ENCODE measurements around the gene KRTAP4-4. TPM values are rescaled to one million over a fixed set of nuclear protein-coding genes. Genes with fewer than 3 reads are reported as not detected.
"Not testable (repeated sequence)": the region's sequence is repeated elsewhere in the genome, so short reads cannot be mapped to it uniquely, and the experiment has no call there.

KRTAP4-4 gene
- not detected in 2 replicates for total RNA-seq (2014; rRNA removed; shearing (Covaris generic))

GRCh38 chr17:41160648-41161047, at the start of gene KRTAP4-4:
Gene KRTAP4-4 (minus strand): TSS chr17:41160748. CDS start chr17:41160691, 57 bp downstream.
- no peak for DNase-seq (ENCODE audit: low spot score)
- in situ Hi-C loops (cut with HindIII; ENCODE audit: low sequenced_read_pairs): no loop called here

GRCh38 chr17:41199421-41200078, 39.0 kb upstream of the KRTAP4-4 start:
- DNase-seq (ENCODE audit: low spot score): no peak
- in situ Hi-C loops (cut with HindIII; ENCODE audit: low sequenced_read_pairs): no loop called here

- no peak for DNase-seq (ENCODE audit: low spot score)
- in situ Hi-C loops (cut with HindIII; ENCODE audit: low sequenced_read_pairs): no loop called here
These were observed 35.5 kb upstream of the KRTAP4-4 start for GRCh38 chr17:41196068-41196467.

- in situ Hi-C loops (cut with HindIII; ENCODE audit: low sequenced_read_pairs): no loop called here
- no peak for DNase-seq (ENCODE audit: low spot score)
These were observed 29.8 kb upstream of the KRTAP4-4 start for GRCh38 chr17:41190328-41190727.

GRCh38 chr17:41189837-41190318, 29.3 kb upstream of the KRTAP4-4 start, which contains the start of gene KRTAP9-1:
Gene KRTAP9-1 (plus strand): TSS chr17:41189887. CDS start chr17:41189887, 0 bp downstream.
- DNase-seq (ENCODE audit: low spot score); in situ Hi-C loops (cut with HindIII; ENCODE audit: low sequenced_read_pairs): not testable (repeated sequence)

GRCh38 chr17:41186872-41187271, 26.3 kb upstream of the KRTAP4-4 start:
- no peak for DNase-seq (ENCODE audit: low spot score)
- in situ Hi-C loops (cut with HindIII; ENCODE audit: low sequenced_read_pairs): no loop called here

GRCh38 chr17:41185001-41185400, 24.5 kb upstream of the KRTAP4-4 start:
- in situ Hi-C loops (cut with HindIII; ENCODE audit: low sequenced_read_pairs): no loop called here
- no peak for DNase-seq (ENCODE audit: low spot score)

GRCh38 chr17:41184480-41184961, 24.0 kb upstream of the KRTAP4-4 start, which contains the start of gene KRTAP4-1:
Gene KRTAP4-1 (minus strand): TSS chr17:41184911. CDS start chr17:41184854, 57 bp downstream.
- no peak for DNase-seq (ENCODE audit: low spot score)
- in situ Hi-C loops (cut with HindIII; ENCODE audit: low sequenced_read_pairs): no loop called here

GRCh38 chr17:41178843-41179616, 18.5 kb upstream of the KRTAP4-4 start:
- DNase-seq (ENCODE audit: low spot score): no peak
- in situ Hi-C loops (cut with HindIII; ENCODE audit: low sequenced_read_pairs): no loop called here

GRCh38 chr17:41178341-41178740, 17.8 kb upstream of the KRTAP4-4 start:
- DNase-seq (ENCODE audit: low spot score): no peak
- in situ Hi-C loops (cut with HindIII; ENCODE audit: low sequenced_read_pairs): no loop called here

- in situ Hi-C loops (cut with HindIII; ENCODE audit: low sequenced_read_pairs): no loop called here
These were observed 17.3 kb upstream of the KRTAP4-4 start, which contains the start of gene KRTAP4-2 for GRCh38 chr17:41177727-41178271. Gene KRTAP4-2 (minus strand): TSS chr17:41178221. CDS start chr17:41178164, 57 bp downstream.

GRCh38 chr17:41176744-41177387, 16.3 kb upstream of the KRTAP4-4 start:
- no peak for DNase-seq (ENCODE audit: low spot score)
- in situ Hi-C loops (cut with HindIII; ENCODE audit: low sequenced_read_pairs): no loop called here

More at GRCh38 chr17:41177727-41178271, 17.3 kb upstream of the KRTAP4-4 start, which contains the start of gene KRTAP4-2:
- DNase-seq (ENCODE audit: low spot score): no peak

GRCh38 chr17:41171886-41172285, 11.3 kb upstream of the KRTAP4-4 start:
- in situ Hi-C loops (cut with HindIII; ENCODE audit: low sequenced_read_pairs): no loop called here

GRCh38 chr17:41168121-41168520, 7.6 kb upstream of the KRTAP4-4 start, which contains the start of gene KRTAP4-3:
Gene KRTAP4-3 (minus strand): TSS chr17:41168221. CDS start chr17:41168172, 49 bp downstream.
- DNase-seq (ENCODE audit: low spot score): no peak
- in situ Hi-C loops (cut with HindIII; ENCODE audit: low sequenced_read_pairs): no loop called here

More at GRCh38 chr17:41171886-41172285, 11.3 kb upstream of the KRTAP4-4 start:
- DNase-seq (ENCODE audit: low spot score): no peak

- no peak for DNase-seq (ENCODE audit: low spot score)
- in situ Hi-C loops (cut with HindIII; ENCODE audit: low sequenced_read_pairs): no loop called here
These were observed 7.0 kb upstream of the KRTAP4-4 start for GRCh38 chr17:41167561-41167960.

GRCh38 chr17:41163828-41164227, 3.3 kb upstream of the KRTAP4-4 start:
- in situ Hi-C loops (cut with HindIII; ENCODE audit: low sequenced_read_pairs): no loop called here
- DNase-seq (ENCODE audit: low spot score): no peak

GRCh38 chr17:41160190-41160589, 358 bp downstream of the KRTAP4-4 start:
- in situ Hi-C loops (cut with HindIII; ENCODE audit: low sequenced_read_pairs); DNase-seq (ENCODE audit: low spot score): not testable (repeated sequence)

GRCh38 chr17:41153856-41154255, 6.7 kb downstream of the KRTAP4-4 start:
- no peak for DNase-seq (ENCODE audit: low spot score)
- in situ Hi-C loops (cut with HindIII; ENCODE audit: low sequenced_read_pairs): no loop called here

- DNase-seq (ENCODE audit: low spot score): no peak
- in situ Hi-C loops (cut with HindIII; ENCODE audit: low sequenced_read_pairs): no loop called here
These were observed 9.0 kb downstream of the KRTAP4-4 start for GRCh38 chr17:41151525-41151924.

Measured in G401 (cell line).